Measurements from ENCODE around the gene FECH.

The FECH gene

DNA sequence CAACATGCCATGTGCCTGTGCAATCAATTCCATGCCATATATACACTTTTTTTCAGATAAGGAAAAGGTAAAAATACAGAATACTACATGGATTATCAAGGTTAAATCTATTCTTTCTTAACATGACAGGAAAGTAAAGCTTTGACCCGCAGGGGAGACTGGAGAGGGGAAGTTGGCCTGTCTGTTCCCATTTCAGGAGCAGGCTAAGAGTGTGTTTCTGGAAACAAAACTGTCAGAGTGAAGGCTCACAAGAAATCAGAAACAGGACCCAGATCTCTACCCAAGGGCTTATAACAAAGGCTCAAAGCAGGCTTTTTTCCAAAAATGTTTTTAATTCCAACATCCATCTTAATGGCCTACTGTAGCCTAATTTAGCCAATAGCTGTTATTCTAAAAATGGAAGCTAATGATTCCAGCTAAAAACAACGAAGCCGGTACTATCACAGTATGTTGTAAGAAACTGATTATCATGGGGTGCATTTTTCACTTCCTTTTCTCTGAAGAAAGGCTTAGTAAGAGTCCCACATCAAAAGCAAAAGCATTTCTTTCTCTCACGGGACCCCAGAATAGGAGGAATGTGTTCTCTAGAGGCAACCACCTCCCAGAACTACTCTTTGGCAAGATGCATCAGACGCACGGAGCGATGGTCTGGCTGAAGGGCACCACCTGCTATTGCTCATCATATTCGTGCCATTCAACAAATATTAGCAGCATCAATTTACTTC, 41.4 kb downstream of the FECH start (continued):
- TF ChIP-seq, protein P1, sequence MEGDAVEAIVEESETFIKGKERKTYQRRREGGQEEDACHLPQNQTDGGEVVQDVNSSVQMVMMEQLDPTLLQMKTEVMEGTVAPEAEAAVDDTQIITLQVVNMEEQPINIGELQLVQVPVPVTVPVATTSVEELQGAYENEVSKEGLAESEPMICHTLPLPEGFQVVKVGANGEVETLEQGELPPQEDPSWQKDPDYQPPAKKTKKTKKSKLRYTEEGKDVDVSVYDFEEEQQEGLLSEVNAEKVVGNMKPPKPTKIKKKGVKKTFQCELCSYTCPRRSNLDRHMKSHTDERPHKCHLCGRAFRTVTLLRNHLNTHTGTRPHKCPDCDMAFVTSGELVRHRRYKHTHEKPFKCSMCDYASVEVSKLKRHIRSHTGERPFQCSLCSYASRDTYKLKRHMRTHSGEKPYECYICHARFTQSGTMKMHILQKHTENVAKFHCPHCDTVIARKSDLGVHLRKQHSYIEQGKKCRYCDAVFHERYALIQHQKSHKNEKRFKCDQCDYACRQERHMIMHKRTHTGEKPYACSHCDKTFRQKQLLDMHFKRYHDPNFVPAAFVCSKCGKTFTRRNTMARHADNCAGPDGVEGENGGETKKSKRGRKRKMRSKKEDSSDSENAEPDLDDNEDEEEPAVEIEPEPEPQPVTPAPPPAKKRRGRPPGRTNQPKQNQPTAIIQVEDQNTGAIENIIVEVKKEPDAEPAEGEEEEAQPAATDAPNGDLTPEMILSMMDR (tag by site-specific recombination; IDR thresholded peaks at IDR 0.05) = no peak
- TF ChIP-seq, protein P2, sequence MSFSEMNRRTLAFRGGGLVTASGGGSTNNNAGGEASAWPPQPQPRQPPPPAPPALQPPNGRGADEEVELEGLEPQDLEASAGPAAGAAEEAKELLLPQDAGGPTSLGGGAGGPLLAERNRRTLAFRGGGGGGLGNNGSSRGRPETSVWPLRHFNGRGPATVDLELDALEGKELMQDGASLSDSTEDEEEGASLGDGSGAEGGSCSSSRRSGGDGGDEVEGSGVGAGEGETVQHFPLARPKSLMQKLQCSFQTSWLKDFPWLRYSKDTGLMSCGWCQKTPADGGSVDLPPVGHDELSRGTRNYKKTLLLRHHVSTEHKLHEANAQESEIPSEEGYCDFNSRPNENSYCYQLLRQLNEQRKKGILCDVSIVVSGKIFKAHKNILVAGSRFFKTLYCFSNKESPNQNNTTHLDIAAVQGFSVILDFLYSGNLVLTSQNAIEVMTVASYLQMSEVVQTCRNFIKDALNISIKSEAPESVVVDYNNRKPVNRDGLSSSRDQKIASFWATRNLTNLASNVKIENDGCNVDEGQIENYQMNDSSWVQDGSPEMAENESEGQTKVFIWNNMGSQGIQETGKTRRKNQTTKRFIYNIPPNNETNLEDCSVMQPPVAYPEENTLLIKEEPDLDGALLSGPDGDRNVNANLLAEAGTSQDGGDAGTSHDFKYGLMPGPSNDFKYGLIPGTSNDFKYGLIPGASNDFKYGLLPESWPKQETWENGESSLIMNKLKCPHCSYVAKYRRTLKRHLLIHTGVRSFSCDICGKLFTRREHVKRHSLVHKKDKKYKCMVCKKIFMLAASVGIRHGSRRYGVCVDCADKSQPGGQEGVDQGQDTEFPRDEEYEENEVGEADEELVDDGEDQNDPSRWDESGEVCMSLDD (tag by site-specific recombination; IDR thresholded peaks at IDR 0.05) = no peak
- TF ChIP-seq ZNF747 (tag by site-specific recombination; IDR thresholded peaks at IDR 0.05) (no peak), KLF10 (tag by site-specific recombination; IDR thresholded peaks at IDR 0.05) (no peak), ZNF184 (tag by site-specific recombination; IDR thresholded peaks at IDR 0.05) (no peak), ZNF114 (tag by site-specific recombination; IDR thresholded peaks at IDR 0.05) (no peak)

DNA sequence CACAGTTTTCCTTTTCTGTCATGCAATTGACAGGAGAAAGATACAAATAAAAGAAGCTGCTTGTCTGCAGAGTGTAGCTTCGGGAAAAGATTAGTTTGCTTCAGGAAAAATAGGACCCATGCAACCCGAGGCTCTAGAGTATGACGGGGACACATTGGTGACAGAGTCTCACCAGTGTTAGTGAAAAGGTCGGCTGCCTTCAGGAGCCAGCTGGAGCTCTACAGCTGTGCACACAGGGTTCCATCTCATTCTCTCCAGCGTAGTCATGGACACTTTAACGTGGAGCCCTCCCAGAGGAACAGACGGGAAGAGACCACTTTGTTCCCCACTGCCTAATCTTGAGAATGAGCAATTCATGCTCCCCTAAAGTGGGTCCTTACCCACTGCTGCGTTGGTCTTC, 42.9 kb downstream of the FECH start:
- H3K4me1 ChIP-seq (ENCODE audit: control insufficient read depth, insufficient read depth, low read length) = no peaks in the 10 kb centered on the region
- CTCF ChIA-PET = interaction anchor here (1.3 kb wide), 1 partner anchor 15 kb away, joined by 3 read pairs; no protein-coding TSS in a partner anchor
- no peak overlapping the region for H3K27ac ChIP-seq (ENCODE audit: extremely low read depth, low read depth, low read length)

DNA sequence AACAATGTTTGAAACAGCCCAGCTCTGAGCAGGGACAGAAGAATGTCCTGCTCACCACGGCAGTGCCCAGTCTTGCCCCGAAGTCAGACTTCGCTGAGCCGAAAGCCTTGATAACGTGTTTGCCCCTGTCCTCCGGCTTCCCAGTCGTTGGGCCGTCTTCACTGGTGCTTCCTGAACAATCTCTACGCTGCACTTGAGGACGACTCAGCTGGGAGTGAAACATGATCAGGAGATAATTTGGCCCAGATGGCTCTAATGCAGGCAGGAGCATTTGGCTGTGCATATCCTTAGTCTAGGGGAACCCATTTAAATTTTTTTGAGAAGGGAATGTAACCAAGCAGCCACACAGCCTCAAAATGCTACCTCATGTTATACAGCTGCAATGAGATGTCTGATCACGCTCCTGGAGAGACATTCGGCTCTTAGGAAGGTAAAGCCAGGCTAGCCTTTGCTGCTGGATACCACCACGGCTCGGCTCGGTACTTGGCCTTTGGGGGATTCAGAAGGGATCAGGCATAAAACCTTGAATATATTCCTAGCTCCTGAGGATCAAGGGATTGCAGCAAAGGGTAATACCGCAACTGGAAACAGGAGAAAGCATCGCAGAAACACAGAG, 43.6 kb downstream of the FECH start:
- Histone ChIP-seq H3K9me3 (ENCODE audit: control insufficient read depth, insufficient read depth, low read depth, low read length) (no peaks in the 10 kb centered on the region), H3K4me1 (ENCODE audit: control insufficient read depth, insufficient read depth, low read length) (no peaks in the 10 kb centered on the region), H3K36me3 (ENCODE audit: control insufficient read depth in 2 of 2, insufficient read depth in 1 of 2, low read length in 2 of 2) (peaks cover 0 to 3% of the 10 kb centered on the region in 2 experiments; a peak in 1 of 3 replicates), H3K27ac (ENCODE audit: extremely low read depth, low read depth, low read length) (no peak overlapping the region), H3K4me3 (ENCODE audit: low read depth, low read length) (no peak overlapping the region)
- CTCF ChIA-PET = interaction anchor here (0.6 to 1.3 kb wide), 2 partner anchors 15 to 200 kb away, joined by 3 read pairs; no protein-coding TSS in a partner anchor
- POLR2A ChIA-PET = no interaction called here
- TF ChIP-seq, protein P3, sequence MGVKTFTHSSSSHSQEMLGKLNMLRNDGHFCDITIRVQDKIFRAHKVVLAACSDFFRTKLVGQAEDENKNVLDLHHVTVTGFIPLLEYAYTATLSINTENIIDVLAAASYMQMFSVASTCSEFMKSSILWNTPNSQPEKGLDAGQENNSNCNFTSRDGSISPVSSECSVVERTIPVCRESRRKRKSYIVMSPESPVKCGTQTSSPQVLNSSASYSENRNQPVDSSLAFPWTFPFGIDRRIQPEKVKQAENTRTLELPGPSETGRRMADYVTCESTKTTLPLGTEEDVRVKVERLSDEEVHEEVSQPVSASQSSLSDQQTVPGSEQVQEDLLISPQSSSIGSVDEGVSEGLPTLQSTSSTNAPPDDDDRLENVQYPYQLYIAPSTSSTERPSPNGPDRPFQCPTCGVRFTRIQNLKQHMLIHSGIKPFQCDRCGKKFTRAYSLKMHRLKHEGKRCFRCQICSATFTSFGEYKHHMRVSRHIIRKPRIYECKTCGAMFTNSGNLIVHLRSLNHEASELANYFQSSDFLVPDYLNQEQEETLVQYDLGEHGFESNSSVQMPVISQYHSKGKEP (tag by site-specific recombination; IDR thresholded peaks at IDR 0.05) = no peak
- TF ChIP-seq MYNN (tag by site-specific recombination; IDR thresholded peaks at IDR 0.05; ENCODE audit: borderline replicate concordance) (no peak), ZNF658 (tag by site-specific recombination; IDR thresholded peaks at IDR 0.05) (no peak), ZNF530 (tag by site-specific recombination; IDR thresholded peaks at IDR 0.05; ENCODE audit: low read depth) (no peak), ZFP3 (tag by site-specific recombination; IDR thresholded peaks at IDR 0.05; ENCODE audit: low read depth) (no peak), OSR2 (tag by site-specific recombination; IDR thresholded peaks at IDR 0.05) (no peak), ZNF626 (tag by site-specific recombination; IDR thresholded peaks at IDR 0.05) (no peak), HOXC10 (CRISPR knock-in tag; IDR thresholded peaks at IDR 0.05) (no peak), ZNF175 (tag by site-specific recombination; IDR thresholded peaks at IDR 0.05) (no peak), BCL11A (tag by site-specific recombination; IDR thresholded peaks at IDR 0.05; ENCODE audit: low read depth) (no peak), ZNF747 (tag by site-specific recombination; IDR thresholded peaks at IDR 0.05) (no peak), ZNF433 (tag by site-specific recombination; IDR thresholded peaks at IDR 0.05; ENCODE audit: low read depth) (no peak), GLI4 (tag by site-specific recombination; IDR thresholded peaks at IDR 0.05) (no peak), ZNF211 (tag by site-specific recombination; IDR thresholded peaks at IDR 0.05; ENCODE audit: low read depth) (no peak)
- TF ChIP-seq, protein P4, sequence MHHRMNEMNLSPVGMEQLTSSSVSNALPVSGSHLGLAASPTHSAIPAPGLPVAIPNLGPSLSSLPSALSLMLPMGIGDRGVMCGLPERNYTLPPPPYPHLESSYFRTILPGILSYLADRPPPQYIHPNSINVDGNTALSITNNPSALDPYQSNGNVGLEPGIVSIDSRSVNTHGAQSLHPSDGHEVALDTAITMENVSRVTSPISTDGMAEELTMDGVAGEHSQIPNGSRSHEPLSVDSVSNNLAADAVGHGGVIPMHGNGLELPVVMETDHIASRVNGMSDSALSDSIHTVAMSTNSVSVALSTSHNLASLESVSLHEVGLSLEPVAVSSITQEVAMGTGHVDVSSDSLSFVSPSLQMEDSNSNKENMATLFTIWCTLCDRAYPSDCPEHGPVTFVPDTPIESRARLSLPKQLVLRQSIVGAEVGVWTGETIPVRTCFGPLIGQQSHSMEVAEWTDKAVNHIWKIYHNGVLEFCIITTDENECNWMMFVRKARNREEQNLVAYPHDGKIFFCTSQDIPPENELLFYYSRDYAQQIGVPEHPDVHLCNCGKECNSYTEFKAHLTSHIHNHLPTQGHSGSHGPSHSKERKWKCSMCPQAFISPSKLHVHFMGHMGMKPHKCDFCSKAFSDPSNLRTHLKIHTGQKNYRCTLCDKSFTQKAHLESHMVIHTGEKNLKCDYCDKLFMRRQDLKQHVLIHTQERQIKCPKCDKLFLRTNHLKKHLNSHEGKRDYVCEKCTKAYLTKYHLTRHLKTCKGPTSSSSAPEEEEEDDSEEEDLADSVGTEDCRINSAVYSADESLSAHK (tag by site-specific recombination; IDR thresholded peaks at IDR 0.05) = no peak

More for the DNA sequence above, 42.9 kb downstream of the FECH start:
- Histone ChIP-seq H3K4me3 (ENCODE audit: low read depth, low read length) (no peak overlapping the region), H3K9me3 (ENCODE audit: control insufficient read depth, insufficient read depth, low read depth, low read length) (no peaks in the 10 kb centered on the region), H3K36me3 (ENCODE audit: control insufficient read depth in 2 of 2, insufficient read depth in 1 of 2, low read length in 2 of 2) (peaks cover 0 to 6% of the 10 kb centered on the region in 2 experiments; a peak in 1 of 3 replicates)
- TF ChIP-seq ZNF174 (tag by site-specific recombination; IDR thresholded peaks at IDR 0.05) (no peak), ZNF701 (tag by site-specific recombination; IDR thresholded peaks at IDR 0.05) (no peak), ZNF274 (IDR thresholded peaks at IDR 0.05; ENCODE audit: low read length) (no peak), ZNF274 (tag by site-specific recombination; IDR thresholded peaks at IDR 0.05; ENCODE audit: borderline replicate concordance) (no peak), ZNF19 (tag by site-specific recombination; IDR thresholded peaks at IDR 0.05; ENCODE audit: low read depth) (no peak)
- POLR2A ChIA-PET = no interaction called here
